K562 (cell line): ENCODE results near the gene INTS1. TPM values are rescaled to one million over a fixed set of nuclear protein-coding genes. Genes with fewer than 3 reads are reported as not detected.
A peak's percentile ranks its signal among the peaks of the same experiment; 100 is the strongest.

Experiments used
- AFF4 ChIP-seq: sonication (generic); formaldehyde crosslinking; IDR thresholded peaks from 2 replicates; pipeline ENCODE4 v1.8.0; 2023; ENCODE audit warnings: mild to moderate bottlenecking, missing genetic modification reagents
- ARID2 ChIP-seq: fragments of 450-650 bp; IDR thresholded peaks from 2 replicates; pipeline ENCODE4 v1.6.1; 2017; ENCODE audit warnings: antibody characterized with exemption, mild to moderate bottlenecking
- ATF6 ChIP-seq: sonication (generic); formaldehyde crosslinking; IDR thresholded peaks from 2 replicates; pipeline ENCODE4 v1.4.0; 2020; ENCODE audit warnings: mild to moderate bottlenecking, missing genetic modification reagents
- HDAC6 ChIP-seq: IDR thresholded peaks from 2 replicates; pipeline ENCODE4 v1.6.1; 2012; ENCODE audit warnings: low read depth, mild to moderate bottlenecking, control low read depth, inconsistent platforms, low read length, moderate library complexity
- HOMEZ ChIP-seq: fragments of 250-450 bp; sonication (Bioruptor Pico); IDR thresholded peaks from 2 replicates; pipeline ENCODE4 v1.4.0; 2020; ENCODE audit warnings: mild to moderate bottlenecking, moderate library complexity
- MTA2 ChIP-seq: fragments of 450-650 bp; IDR thresholded peaks from 2 replicates; pipeline ENCODE4 v1.6.1; 2016; ENCODE audit warnings: low read depth
- NFE2L1 ChIP-seq: fragments of 450-650 bp; IDR thresholded peaks from 2 replicates; pipeline ENCODE4 v1.6.1; 2016; ENCODE audit warnings: missing genetic modification characterization, low read depth, mild to moderate bottlenecking, missing compliant biosample characterization, moderate library complexity, borderline replicate concordance
- TGIF2 ChIP-seq: sonication (generic); formaldehyde crosslinking; IDR thresholded peaks from 2 replicates; pipeline ENCODE4 v1.8.1; 2022; ENCODE audit warnings: mild to moderate bottlenecking, missing genetic modification reagents, moderate library complexity
- ZFP36 ChIP-seq: fragments of 150-350 bp; IDR thresholded peaks from 2 replicates; pipeline ENCODE4 v1.6.1; 2018; ENCODE audit warnings: low read length, low read depth; ENCODE audit not compliant: partially characterized antibody
- ZFX ChIP-seq: sonication (generic); formaldehyde crosslinking; IDR thresholded peaks from 2 replicates; pipeline ENCODE4 v1.8.0; 2022; ENCODE audit warnings: mild to moderate bottlenecking, missing genetic modification reagents, moderate library complexity
- ZNF232 ChIP-seq: sonication (generic); formaldehyde crosslinking; IDR thresholded peaks from 2 replicates; pipeline ENCODE4 v1.8.0; 2022; ENCODE audit warnings: mild to moderate bottlenecking, missing genetic modification reagents
- polyA plus RNA-seq, 8 experiments: library from polyadenylated mRNA; depleted of rRNA in 4 of 8; stranded (reverse) in 5 of 8; unstranded in 3 of 8; fragments of >200 nt; fragmentation: Nextera tagmentation in 2 of 8; fragmentation: Illumina TruSeq in 1 of 8; extraction: Ambion mirVana in 2 of 8; extraction: Trizol in 1 of 8; gene quantifications; 2 replicates each; pipeline versions ENCODE4 v1.2.1 to v1.2.3, GENCODE V29; 2011 to 2014; ENCODE audit warnings: inconsistent platforms in 1 of 8, missing spikeins in 1 of 8
- total RNA-seq, 7 experiments: library from RNA; depleted of rRNA in 6 of 7; stranded (reverse); fragments of >200 nt in 6 of 7; fragmentation: Illumina TruSeq in 2 of 7; extraction: Trizol in 2 of 7; gene quantifications; 2 replicates each; pipeline versions ENCODE4 v1.2.1 to v1.2.3, GENCODE V29; 2011 to 2021; ENCODE audit warnings: low replicate concordance in 1 of 7
- TF ChIP-seq, protein P1 (sequence below), 2 experiments: fragments of 450-650 bp; conservative IDR thresholded peaks; 2 replicates each; pipeline ENCODE4 v1.6.1; 2017; ENCODE audit warnings: mild to moderate bottlenecking in 2 of 2, moderate library complexity in 2 of 2
- TF ChIP-seq, protein P2 (sequence below), 2 experiments: fragments of 250-450 bp in 1 of 2; fragments of 450-650 bp in 1 of 2; sonication (Bioruptor Pico) in 1 of 2; IDR thresholded peaks; 2 replicates each; pipeline versions ENCODE4 v1.6.1 to v1.8.0; 2016 to 2021; ENCODE audit warnings: mild to moderate bottlenecking in 2 of 2, moderate library complexity in 2 of 2, missing compliant biosample characterization in 1 of 2, missing genetic modification characterization in 1 of 2

INTS1 gene
- total and polyA plus RNA-seq, 9 of the 15 experiments (the other 6 are each of a cell fraction or from before 2014, with no cell fraction given): 0.34 to 119 (median 18.5) TPM

DNA sequence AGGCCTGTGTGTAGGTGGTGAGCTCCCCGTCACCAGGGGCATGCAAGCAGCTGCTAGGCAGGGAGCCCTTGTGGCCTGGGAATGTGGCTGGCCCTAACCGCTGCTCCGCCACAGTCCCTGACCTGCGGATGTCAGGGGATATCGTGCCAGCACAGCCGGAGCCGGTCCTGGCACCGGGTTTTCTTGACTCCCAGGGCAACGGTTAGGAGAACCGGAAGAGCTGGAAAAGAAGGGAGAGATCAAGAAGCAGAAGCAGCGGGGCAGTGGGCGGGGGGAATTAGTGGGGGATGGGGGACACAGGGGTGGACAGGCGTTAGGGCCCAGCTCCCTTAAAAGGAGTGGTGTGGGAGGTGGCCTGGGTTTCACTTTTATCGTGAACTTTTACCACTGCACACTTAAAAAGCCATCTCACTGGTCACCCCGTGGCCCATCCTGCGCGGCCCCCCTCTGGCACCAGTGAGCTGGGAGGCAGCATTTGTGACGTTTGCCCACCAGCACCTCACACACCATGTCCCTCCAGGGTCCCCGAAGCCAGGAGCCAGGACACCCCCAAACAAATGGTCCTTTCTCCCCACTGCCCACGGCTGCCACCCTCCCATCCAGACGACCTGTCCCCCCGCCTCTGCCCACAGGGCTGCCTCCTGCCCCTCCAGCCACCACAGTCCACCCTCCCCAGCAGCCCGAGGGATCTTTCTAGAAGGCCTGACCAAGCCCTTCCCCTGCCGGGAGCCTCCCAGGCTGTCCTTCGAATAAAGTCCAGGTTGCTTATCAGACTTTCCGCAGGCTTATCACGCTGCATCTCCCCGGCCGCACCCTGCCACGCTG lies 43.2 kb downstream of the INTS1 start (continued):
- TF ChIP-seq TGIF2 (CRISPR knock-in tag): no peak
- TF ChIP-seq ATF6 (CRISPR knock-in tag): peak; percentile 45; the same call in 1 of the 2 replicates
- TF ChIP-seq NFE2L1 (tag): no peak
- peak; percentile 82 for TF ChIP-seq ZFX
- no peak for TF ChIP-seq HDAC6
- 0 out of 2 replicates have a peak, but pooled peaks have one; percentile 40 for TF ChIP-seq ZNF232
- peak; percentile 97 for TF ChIP-seq ZFP36
- TF ChIP-seq ARID2: no peak
- TF ChIP-seq, protein P1, sequence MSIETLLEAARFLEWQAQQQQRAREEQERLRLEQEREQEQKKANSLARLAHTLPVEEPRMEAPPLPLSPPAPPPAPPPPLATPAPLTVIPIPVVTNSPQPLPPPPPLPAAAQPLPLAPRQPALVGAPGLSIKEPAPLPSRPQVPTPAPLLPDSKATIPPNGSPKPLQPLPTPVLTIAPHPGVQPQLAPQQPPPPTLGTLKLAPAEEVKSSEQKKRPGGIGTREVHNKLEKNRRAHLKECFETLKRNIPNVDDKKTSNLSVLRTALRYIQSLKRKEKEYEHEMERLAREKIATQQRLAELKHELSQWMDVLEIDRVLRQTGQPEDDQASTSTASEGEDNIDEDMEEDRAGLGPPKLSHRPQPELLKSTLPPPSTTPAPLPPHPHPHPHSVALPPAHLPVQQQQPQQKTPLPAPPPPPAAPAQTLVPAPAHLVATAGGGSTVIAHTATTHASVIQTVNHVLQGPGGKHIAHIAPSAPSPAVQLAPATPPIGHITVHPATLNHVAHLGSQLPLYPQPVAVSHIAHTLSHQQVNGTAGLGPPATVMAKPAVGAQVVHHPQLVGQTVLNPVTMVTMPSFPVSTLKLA (conservative IDR thresholded peaks at IDR 0.05): peak; percentile 43 to 66; a peak in 3 of 4 replicates
- peak; percentile 71; the same call in 1 of the 2 replicates for TF ChIP-seq AFF4 (CRISPR knock-in tag)
- TF ChIP-seq, protein P2, sequence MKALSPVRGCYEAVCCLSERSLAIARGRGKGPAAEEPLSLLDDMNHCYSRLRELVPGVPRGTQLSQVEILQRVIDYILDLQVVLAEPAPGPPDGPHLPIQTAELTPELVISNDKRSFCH (CRISPR knock-in tag; IDR thresholded peaks at IDR 0.05): no peak
- TF ChIP-seq, protein P2 (tag; IDR thresholded peaks at IDR 0.05): peak; percentile 31; the same call in 1 of the 2 replicates
- TF ChIP-seq HOMEZ (CRISPR knock-in tag): no peak
- no peak for TF ChIP-seq MTA2
